ENCODE measurements around the gene ITK.

Gene ITK

GRCh38 chr5:157294407-157295091 lies 113.9 kb downstream of the ITK start:
- Histone ChIP-seq H3K4me1 (no peaks in the 10 kb centered on the region), H4K20me1 (peaks cover 94% of the 10 kb centered on the region), H3K27me3 (no peaks in the 10 kb centered on the region), H3K4me2 (no peak overlapping the region), H3K36me3 (peaks cover 99% of the 10 kb centered on the region), H3K27ac (no peak overlapping the region), H3K9ac (no peak overlapping the region), H3K4me3 (no peak overlapping the region), H3K9me3 (no peaks in the 10 kb centered on the region)
- TF ChIP-seq Cebpa-rat (IDR thresholded peaks at IDR 0.05): no peak

GRCh38 chr5:157295247-157295646 lies 114.6 kb downstream of the ITK start:
- peaks cover 99% of the 10 kb centered on the region for H3K36me3 ChIP-seq

GRCh38 chr5:157300564-157300963 lies 119.9 kb downstream of the ITK start:
- no peaks in the 10 kb centered on the region for H3K27me3 ChIP-seq
- peaks cover 1% of the 10 kb centered on the region; the same call in 1 of the 2 replicates for H3K4me1 ChIP-seq
- no peak overlapping the region for H3K27ac ChIP-seq
- no peak overlapping the region for H3K4me3 ChIP-seq
- no peaks in the 10 kb centered on the region for H3K9me3 ChIP-seq
- no peak overlapping the region for H3K9ac ChIP-seq
- H3K36me3 ChIP-seq: peaks cover 100% of the 10 kb centered on the region
- TF ChIP-seq Cebpa-rat (IDR thresholded peaks at IDR 0.05): no peak
- H4K20me1 ChIP-seq: peaks cover 87% of the 10 kb centered on the region
- no peak overlapping the region for H3K4me2 ChIP-seq

More at GRCh38 chr5:157295247-157295646, 114.6 kb downstream of the ITK start:
- peaks cover 88% of the 10 kb centered on the region for H4K20me1 ChIP-seq
- no peaks in the 10 kb centered on the region for H3K4me1 ChIP-seq
- H3K4me2 ChIP-seq: no peak overlapping the region
- H3K4me3 ChIP-seq: no peak overlapping the region
- no peak overlapping the region for H3K27ac ChIP-seq
- no peak overlapping the region for H3K9ac ChIP-seq
- no peaks in the 10 kb centered on the region for H3K27me3 ChIP-seq
- no peak for TF ChIP-seq Cebpa-rat (IDR thresholded peaks at IDR 0.05)
- no peaks in the 10 kb centered on the region for H3K9me3 ChIP-seq

DNA sequence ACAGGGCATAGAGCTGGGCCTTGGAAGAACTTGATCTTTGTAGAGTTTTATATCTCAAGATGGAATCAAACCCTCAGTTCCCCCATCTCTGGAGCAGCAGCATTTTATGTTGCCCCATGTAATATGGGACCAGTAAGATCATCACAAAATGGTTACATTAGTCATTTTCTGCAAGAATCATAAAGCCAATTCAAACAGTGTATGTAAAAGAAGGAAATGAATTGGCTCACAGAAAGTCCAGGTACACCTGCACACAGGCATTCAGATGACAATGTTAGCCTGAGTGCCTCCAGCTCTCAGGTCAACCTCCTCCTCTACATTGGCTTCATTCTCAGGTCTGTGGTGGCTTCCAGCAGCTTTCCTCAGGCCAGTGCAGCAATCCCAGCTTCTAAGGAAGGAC lies 120.4 kb downstream of the ITK start:
- TF ChIP-seq Cebpa-rat (IDR thresholded peaks at IDR 0.05): no peak
- Histone ChIP-seq H3K4me1 (peaks cover 6% of the 10 kb centered on the region), H3K9ac (no peak overlapping the region), H3K27me3 (no peaks in the 10 kb centered on the region), H3K27ac (no peak overlapping the region), H3K36me3 (peaks cover 100% of the 10 kb centered on the region), H3K9me3 (no peaks in the 10 kb centered on the region), H3K4me3 (no peak overlapping the region), H4K20me1 (peaks cover 87% of the 10 kb centered on the region), H3K4me2 (no peak overlapping the region)

DNA sequence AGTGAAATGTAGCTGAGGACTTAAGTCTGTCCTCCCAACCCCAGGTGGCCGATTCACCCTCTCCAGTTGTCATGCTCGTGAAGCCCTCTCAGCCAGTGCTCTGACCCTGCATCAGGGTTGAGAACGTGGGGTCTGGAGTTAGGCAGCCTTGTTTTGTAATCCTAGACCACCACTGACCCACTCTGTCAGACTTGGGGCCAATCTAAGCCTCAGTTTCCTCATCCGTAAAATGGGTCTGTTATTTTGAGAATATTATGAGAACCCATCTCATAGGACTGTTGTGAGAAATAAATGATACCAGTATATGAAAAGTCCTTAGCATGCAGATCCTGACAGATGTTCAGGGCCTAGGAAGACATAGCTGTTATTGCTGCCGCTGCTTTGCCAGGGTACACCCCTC lies 122.4 kb downstream of the ITK start:
- TF ChIP-seq Cebpa-rat (IDR thresholded peaks at IDR 0.05): no peak
- no peak overlapping the region for H3K27ac ChIP-seq
- no peaks in the 10 kb centered on the region for H3K27me3 ChIP-seq
- H3K9me3 ChIP-seq: no peaks in the 10 kb centered on the region
- no peak overlapping the region for H3K9ac ChIP-seq
- H3K4me3 ChIP-seq: no peak overlapping the region
- peaks cover 22% of the 10 kb centered on the region for H3K4me1 ChIP-seq
- H3K4me2 ChIP-seq: no peak overlapping the region
- peaks cover 80% of the 10 kb centered on the region for H4K20me1 ChIP-seq
- peaks cover 100% of the 10 kb centered on the region for H3K36me3 ChIP-seq

DNA sequence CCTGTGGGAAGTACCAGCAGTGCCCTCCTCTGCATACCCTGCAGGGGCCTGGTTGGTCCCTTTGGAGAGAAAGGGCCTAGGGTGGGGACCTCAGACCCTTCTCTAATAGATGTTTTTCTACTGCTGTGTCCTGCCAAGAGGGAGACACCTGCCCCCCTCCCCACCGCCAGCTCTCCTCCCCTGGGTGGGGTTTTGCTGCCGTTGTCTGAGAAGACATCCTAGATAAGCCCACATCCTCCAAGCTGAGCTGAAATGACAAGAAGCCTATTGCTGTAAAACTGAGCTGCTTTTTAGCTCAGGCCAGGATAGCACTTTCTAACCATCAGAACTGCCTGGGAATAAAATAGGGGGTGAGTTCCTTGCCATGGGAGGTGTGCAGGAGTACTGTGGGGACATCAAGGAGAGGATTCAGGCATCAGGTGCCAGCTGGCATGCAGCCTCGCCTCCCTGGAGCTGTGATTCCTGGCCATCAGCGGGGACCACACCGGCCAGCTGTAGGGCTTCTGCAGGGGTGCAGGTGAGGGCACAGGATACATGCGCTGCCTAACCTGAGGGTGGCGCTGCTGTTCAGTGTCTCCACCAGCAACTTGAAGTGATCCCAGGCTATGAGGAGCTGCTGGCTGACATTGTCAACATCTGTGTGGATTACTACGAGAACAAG lies 123.2 kb downstream of the ITK start:
- peaks cover 75% of the 10 kb centered on the region for H4K20me1 ChIP-seq
- no peak for TF ChIP-seq Cebpa-rat (IDR thresholded peaks at IDR 0.05)

More for the DNA sequence above, 123.2 kb downstream of the ITK start:
- Histone ChIP-seq H3K4me2 (no peak overlapping the region), H3K4me3 (no peak overlapping the region), H3K27me3 (no peaks in the 10 kb centered on the region), H3K4me1 (peaks cover 23% of the 10 kb centered on the region), H3K27ac (no peak overlapping the region), H3K9me3 (no peaks in the 10 kb centered on the region), H3K36me3 (peaks cover 100% of the 10 kb centered on the region), H3K9ac (no peak overlapping the region)

All from BLaER1 (cell line).